BLaER1 treated with 17β-estradiol and CSF1 and Interleukin-3, amounts not matched to agents 10 nM and 100 nM (cell line): ENCODE results near the gene LSR.

Experiments used
- H3K27ac ChIP-seq, 11 experiments: shearing (Covaris generic); formaldehyde crosslinking; 2 replicates each; pipeline ENCODE4 v1.8.1; 2022
- H3K27me3 ChIP-seq, 11 experiments: shearing (Covaris generic); formaldehyde crosslinking; 2 replicates each; pipeline ENCODE4 v1.8.1; 2022
- H3K36me3 ChIP-seq, 11 experiments: shearing (Covaris generic); formaldehyde crosslinking; 2 replicates each; pipeline ENCODE4 v1.8.1; 2022
- H3K4me1 ChIP-seq, 10 experiments: shearing (Covaris generic); formaldehyde crosslinking; 2 replicates each; pipeline ENCODE4 v1.8.1; 2022
- H3K4me2 ChIP-seq, 11 experiments: shearing (Covaris generic); formaldehyde crosslinking; 2 replicates each; pipeline ENCODE4 v1.8.1; 2022
- H3K4me3 ChIP-seq, 10 experiments: shearing (Covaris generic); formaldehyde crosslinking; 2 replicates each; pipeline ENCODE4 v1.8.1; 2022
- H3K9ac ChIP-seq, 11 experiments: shearing (Covaris generic); formaldehyde crosslinking; 2 replicates each; pipeline ENCODE4 v1.8.1; 2022
- H3K9me3 ChIP-seq, 11 experiments: shearing (Covaris generic); formaldehyde crosslinking; replicated peaks in 1 of 11; 2 replicates each; pipeline ENCODE4 v1.8.1; 2022
- H4K20me1 ChIP-seq, 11 experiments: shearing (Covaris generic); formaldehyde crosslinking; 2 replicates each; pipeline ENCODE4 v1.8.1; 2022
- Cebpa-rat ChIP-seq, 11 experiments: shearing (Covaris generic); IDR thresholded peaks; 2 replicates each; pipeline ENCODE4 v1.8.1; 2022

Gene LSR

DNA sequence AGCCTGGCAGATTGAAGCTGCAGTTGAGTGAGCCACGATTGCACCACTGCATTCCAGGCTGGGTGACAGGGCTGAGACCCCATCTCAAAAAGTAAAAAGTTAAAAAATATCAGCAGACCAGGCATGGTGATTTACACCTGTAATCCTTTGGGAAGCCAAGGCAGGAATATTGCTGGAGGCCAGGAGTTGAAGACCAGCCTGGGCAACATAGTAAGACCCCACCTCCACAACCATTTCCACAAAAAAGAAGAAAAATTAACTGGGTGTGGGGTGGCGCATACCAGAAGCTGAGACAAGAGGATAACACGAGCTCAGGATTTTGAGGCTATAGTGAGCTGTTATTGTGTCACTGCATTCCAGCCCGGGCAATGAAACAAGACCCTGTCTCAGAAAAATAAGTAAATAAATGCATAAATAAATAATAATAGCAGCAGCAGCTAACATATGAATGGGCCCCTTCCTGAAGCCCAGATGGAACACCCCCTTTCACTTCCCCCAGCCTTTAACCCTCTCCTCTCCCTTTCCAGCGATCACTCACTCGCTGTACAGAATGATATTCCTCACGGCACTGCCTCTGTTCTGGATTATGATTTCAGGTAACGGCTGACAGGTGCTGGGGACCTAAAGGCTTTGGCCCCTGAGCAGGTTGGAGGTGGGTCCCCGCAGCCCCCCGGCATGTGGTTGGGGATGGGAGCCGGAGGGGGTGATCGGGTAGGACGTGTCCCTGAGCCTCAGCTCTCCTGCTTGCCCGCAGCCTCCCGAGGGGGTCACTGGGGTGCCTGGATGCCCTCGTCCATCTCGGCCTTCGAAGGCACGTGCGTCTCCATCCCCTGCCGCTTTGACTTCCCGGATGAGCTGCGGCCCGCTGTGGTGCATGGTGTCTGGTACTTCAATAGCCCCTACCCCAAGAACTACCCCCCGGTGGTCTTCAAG, 46.3 kb downstream of the LSR start:
- Histone ChIP-seq H3K4me3 (no peak overlapping the region), H3K9ac (peak overlapping the region in 2 of 11 experiments; percentile 32 to 33; a peak in 1 of 22 replicates), H3K4me2 (peak overlapping the region; percentile 47 to 87 (median 75)), H4K20me1 (no peaks in the 10 kb centered on the region), H3K27me3 (peaks cover 0 to 26% (median 0%) of the 10 kb centered on the region in 11 experiments; a peak in 6 of 22 replicates), H3K27ac (peak overlapping the region in 3 of 11 experiments; percentile 37 to 60 (median 59); a peak in 5 of 22 replicates), H3K36me3 (no peaks in the 10 kb centered on the region), H3K9me3 (no peaks in the 10 kb centered on the region), H3K4me1 (peaks cover 15 to 80% (median 61%) of the 10 kb centered on the region in 10 experiments)
- no peak for TF ChIP-seq Cebpa-rat (IDR thresholded peaks at IDR 0.05)

DNA sequence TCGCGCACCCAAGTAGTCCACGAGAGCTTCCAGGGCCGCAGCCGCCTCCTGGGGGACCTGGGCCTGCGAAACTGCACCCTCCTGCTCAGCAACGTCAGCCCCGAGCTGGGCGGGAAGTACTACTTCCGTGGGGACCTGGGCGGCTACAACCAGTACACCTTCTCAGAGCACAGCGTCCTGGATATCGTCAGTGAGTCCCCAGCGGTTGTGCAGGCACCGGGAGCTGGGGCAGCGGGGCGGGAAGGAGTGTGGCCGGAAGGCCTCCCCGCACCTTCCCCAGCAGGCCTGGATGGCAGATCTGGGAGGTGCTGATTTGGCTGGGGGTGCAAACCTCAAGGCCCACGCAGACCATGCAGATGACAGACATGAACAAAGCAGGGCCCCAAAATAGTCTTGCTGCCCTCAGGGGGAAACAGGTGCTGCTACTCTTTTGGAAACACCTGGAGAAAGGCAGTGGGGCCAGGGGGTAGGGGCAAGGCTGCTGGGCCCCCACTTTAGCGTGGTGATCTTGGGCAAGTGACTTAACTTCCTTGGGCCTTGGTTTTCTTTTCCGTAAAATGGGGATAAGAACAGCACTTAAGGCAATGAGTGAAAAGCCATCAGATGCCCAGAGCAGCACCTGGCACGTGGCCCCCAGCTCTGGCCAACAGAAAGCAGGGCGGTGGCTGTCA, 47.1 kb downstream of the LSR start:
- Histone ChIP-seq H3K4me2 (peak overlapping the region; percentile 47 to 87 (median 75)), H3K4me1 (peaks cover 15 to 80% (median 61%) of the 10 kb centered on the region in 10 experiments), H3K9ac (peak overlapping the region in 2 of 11 experiments; percentile 32 to 33; a peak in 1 of 22 replicates), H3K4me3 (no peak overlapping the region), H3K36me3 (no peaks in the 10 kb centered on the region), H3K27ac (peak overlapping the region in 3 of 11 experiments; percentile 37 to 60 (median 59); a peak in 5 of 22 replicates), H4K20me1 (no peaks in the 10 kb centered on the region), H3K9me3 (no peaks in the 10 kb centered on the region), H3K27me3 (peaks cover 0 to 26% (median 0%) of the 10 kb centered on the region in 11 experiments; a peak in 6 of 22 replicates)
- TF ChIP-seq Cebpa-rat (IDR thresholded peaks at IDR 0.05): no peak

DNA sequence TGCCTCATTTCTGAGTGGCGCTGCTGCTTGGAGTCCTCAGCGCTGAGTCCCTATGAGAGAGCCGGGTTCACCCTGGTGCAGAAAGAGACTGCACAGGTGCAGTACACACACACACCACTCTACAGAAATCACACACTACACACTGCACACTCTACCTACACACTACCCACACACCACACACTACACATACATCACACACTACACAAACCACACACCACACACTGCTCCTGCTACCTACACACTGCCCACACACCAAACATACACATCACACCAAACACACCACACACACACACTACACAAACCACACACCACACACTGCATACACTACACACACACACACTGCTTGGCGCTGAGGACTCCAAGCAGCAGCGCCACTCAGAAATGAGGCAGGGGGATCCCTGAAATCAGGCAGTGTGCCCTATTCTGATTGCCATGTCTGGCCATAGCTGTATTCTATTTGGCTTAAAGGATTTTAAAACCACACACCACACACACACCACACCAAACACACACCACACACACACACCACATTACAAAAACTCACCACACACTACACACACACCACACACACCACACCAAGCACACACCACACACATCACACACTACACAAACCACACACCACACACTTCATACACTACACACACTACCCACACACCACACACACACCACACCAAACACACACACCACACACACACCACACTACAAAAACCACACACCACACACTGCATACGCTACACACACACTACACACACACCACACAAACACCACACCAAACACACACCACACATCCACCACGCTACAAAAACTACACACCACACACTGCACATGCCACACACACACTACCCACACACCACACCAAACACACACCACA, 48.1 kb downstream of the LSR start:
- H3K36me3 ChIP-seq: no peaks in the 10 kb centered on the region
- H3K4me2 ChIP-seq: peak overlapping the region in 9 of 11 experiments; percentile 69 to 87 (median 77); a peak in 17 of 22 replicates
- H3K4me3 ChIP-seq: no peak overlapping the region
- H4K20me1 ChIP-seq: no peaks in the 10 kb centered on the region
- H3K9me3 ChIP-seq: no peaks in the 10 kb centered on the region
- TF ChIP-seq Cebpa-rat (IDR thresholded peaks at IDR 0.05): no peak
- peak overlapping the region in 3 of 11 experiments; percentile 5 to 51 (median 31); a peak in 2 of 22 replicates for H3K27ac ChIP-seq
- peak overlapping the region in 1 of 11 experiments; percentile 10; a peak in 1 of 22 replicates for H3K9ac ChIP-seq
- peaks cover 0 to 23% (median 0%) of the 10 kb centered on the region in 11 experiments; a peak in 6 of 22 replicates for H3K27me3 ChIP-seq
- peaks cover 15 to 70% (median 55%) of the 10 kb centered on the region in 10 experiments for H3K4me1 ChIP-seq

DNA sequence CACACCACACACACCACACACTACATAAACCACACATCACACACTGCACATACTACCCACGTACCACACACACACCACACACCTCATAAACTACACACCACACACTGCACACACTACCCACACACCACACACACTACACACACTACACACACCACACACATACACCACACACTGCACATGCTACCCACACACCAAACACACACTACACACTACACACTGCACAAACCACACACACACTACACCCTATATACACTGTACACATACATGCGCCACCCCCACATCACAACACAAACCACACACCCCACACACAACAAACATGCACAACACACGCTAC, 48.7 kb downstream of the LSR start:
- H3K4me3 ChIP-seq: no peak overlapping the region
- H3K27me3 ChIP-seq: peaks cover 0 to 18% (median 0%) of the 10 kb centered on the region in 11 experiments; a peak in 6 of 22 replicates

DNA sequence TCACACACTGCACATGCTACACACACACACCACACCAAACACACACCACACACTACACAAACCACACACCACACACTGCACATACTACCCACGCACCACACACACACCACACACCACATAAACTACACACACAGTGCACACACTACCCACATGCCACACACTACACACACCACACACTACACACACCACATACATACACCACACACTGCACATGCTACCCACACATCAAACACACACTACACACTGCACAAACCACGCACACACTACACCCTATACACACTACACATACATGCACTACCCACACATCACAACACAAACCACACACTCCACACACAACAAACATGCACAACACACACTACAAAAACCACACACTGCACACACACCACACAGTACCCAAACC, 49.1 kb downstream of the LSR start:
- H3K36me3 ChIP-seq: no peaks in the 10 kb centered on the region
- peak overlapping the region in 5 of 11 experiments; percentile 5 to 87 (median 74); a peak in 4 of 22 replicates for H3K4me2 ChIP-seq
- no peak for TF ChIP-seq Cebpa-rat (IDR thresholded peaks at IDR 0.05)
- H4K20me1 ChIP-seq: no peaks in the 10 kb centered on the region
- no peak overlapping the region for H3K4me3 ChIP-seq
- no peaks in the 10 kb centered on the region for H3K9me3 ChIP-seq
- H3K9ac ChIP-seq: no peak overlapping the region
- peaks cover 15 to 64% (median 47%) of the 10 kb centered on the region in 10 experiments for H3K4me1 ChIP-seq
- 0 out of 22 replicates have a peak overlapping the region, but pooled peaks of 1 of the 11 experiments have one; percentile 0 for H3K27ac ChIP-seq
- peaks cover 0 to 17% (median 0%) of the 10 kb centered on the region in 11 experiments; a peak in 6 of 22 replicates for H3K27me3 ChIP-seq

More for the DNA sequence above, 48.7 kb downstream of the LSR start:
- H3K27ac ChIP-seq: peak overlapping the region in 3 of 11 experiments; percentile 5 to 51 (median 31); a peak in 1 of 22 replicates
- H3K4me1 ChIP-seq: peaks cover 15 to 64% (median 49%) of the 10 kb centered on the region in 10 experiments
- no peaks in the 10 kb centered on the region for H3K9me3 ChIP-seq
- H3K36me3 ChIP-seq: no peaks in the 10 kb centered on the region
- no peaks in the 10 kb centered on the region for H4K20me1 ChIP-seq
- H3K4me2 ChIP-seq: peak overlapping the region in 7 of 11 experiments; percentile 2 to 87 (median 74); a peak in 6 of 22 replicates
- 0 out of 22 replicates have a peak overlapping the region, but pooled peaks of 1 of the 11 experiments have one; percentile 10 for H3K9ac ChIP-seq
- no peak for TF ChIP-seq Cebpa-rat (IDR thresholded peaks at IDR 0.05)

DNA sequence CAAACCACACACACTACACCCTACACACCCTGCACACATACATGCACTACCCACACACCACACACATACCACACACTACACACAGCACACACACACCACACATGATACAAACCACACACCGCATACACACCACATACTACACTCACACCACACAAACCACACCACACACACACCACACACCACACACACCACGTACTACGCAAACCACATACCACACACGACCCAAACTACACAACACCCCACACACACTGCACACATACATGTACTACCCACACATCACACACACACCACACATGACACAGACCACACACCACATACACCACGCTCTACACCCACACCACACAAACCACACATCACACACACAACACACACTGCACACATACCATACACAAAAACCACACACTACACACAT, 49.8 kb downstream of the LSR start:
- Histone ChIP-seq H3K27me3 (peaks cover 0 to 17% (median 0%) of the 10 kb centered on the region in 11 experiments; a peak in 6 of 22 replicates), H3K4me2 (no peak overlapping the region)

DNA sequence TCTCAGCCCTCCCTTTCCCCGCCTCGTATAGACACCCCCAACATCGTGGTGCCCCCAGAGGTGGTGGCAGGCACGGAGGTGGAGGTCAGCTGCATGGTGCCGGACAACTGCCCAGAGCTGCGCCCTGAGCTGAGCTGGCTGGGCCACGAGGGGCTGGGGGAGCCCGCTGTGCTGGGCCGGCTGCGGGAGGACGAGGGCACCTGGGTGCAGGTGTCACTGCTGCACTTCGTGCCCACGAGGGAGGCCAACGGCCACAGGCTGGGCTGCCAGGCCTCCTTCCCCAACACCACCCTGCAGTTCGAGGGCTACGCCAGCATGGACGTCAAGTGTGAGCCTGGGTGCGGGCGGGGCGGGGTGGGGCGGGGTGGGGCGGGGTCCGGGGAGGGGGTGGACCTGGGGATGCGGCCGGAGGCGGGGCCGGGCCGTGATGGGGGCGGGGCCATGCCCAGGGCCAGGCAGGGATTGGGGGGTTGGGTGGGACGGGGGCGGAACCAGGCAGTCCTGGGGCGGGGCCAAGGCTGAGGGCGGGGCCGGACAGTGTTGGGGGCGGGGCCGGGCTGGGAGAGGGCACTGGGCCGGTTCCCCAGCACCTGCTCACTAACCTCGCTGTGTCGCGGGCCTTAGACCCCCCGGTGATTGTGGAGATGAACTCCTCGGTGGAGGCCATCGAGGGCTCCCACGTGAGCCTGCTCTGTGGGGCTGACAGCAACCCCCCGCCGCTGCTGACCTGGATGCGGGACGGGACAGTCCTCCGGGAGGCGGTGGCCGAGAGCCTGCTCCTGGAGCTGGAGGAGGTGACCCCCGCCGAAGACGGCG, 50.9 kb downstream of the LSR start:
- TF ChIP-seq Cebpa-rat (IDR thresholded peaks at IDR 0.05): no peak
- Histone ChIP-seq H3K27me3 (peaks cover 0 to 17% (median 0%) of the 10 kb centered on the region in 11 experiments; a peak in 6 of 22 replicates), H4K20me1 (no peaks in the 10 kb centered on the region), H3K9me3 (no peaks in the 10 kb centered on the region), H3K9ac (no peak overlapping the region), H3K4me3 (no peak overlapping the region), H3K27ac (no peak overlapping the region), H3K4me1 (peaks cover 28 to 64% (median 59%) of the 10 kb centered on the region in 10 experiments), H3K36me3 (no peaks in the 10 kb centered on the region), H3K4me2 (no peak overlapping the region)

More for the DNA sequence above, 49.8 kb downstream of the LSR start:
- Histone ChIP-seq H3K27ac (0 out of 22 replicates have a peak overlapping the region, but pooled peaks of 1 of the 11 experiments have one; percentile 0), H3K36me3 (no peaks in the 10 kb centered on the region), H4K20me1 (no peaks in the 10 kb centered on the region), H3K4me1 (peaks cover 21 to 64% (median 50%) of the 10 kb centered on the region in 10 experiments), H3K9ac (no peak overlapping the region), H3K4me3 (no peak overlapping the region), H3K9me3 (no peaks in the 10 kb centered on the region)
- TF ChIP-seq Cebpa-rat (IDR thresholded peaks at IDR 0.05): no peak
